Pancreas (tissue), 10 donors: ENCODE measurements around the gene CHM. TPM values are rescaled to one million over a fixed set of nuclear protein-coding genes. Genes with fewer than 3 reads are reported as not detected.

Experiments
- ATAC-seq, 4 donors: fragments of 200-7000 bp; cut with Tn5 transposase; one replicate each; pipeline versions ENCODE4 v1.8.0 to v1.9.1; 2020; ENCODE audit warnings: mild to moderate bottlenecking in 4 of 4, moderate library complexity in 4 of 4
- DNase-seq, 6 donors: peaks; one replicate each; pipeline ENCODE4 v3.0.0-alpha.2; 2020
- FAIRE-seq: peaks from 2 replicates; lab custom pipeline; 2012; peaks lifted over from hg19 to GRCh38; lab: Jason Lieb, UNC
- H3K27ac ChIP-seq, 4 donors: fragments of 200-600 bp; sonication (generic); 1 replicate in 3 of 4; 2 replicates in 1 of 4; pipeline versions ENCODE4 v1.5.0 to v1.8.0; 2020
- H3K27me3 ChIP-seq, 4 donors: fragments of 200-600 bp; one replicate each; pipeline ENCODE4 v1.8.0; 2021
- H3K36me3 ChIP-seq, 3 donors: fragments of 200-600 bp; sonication (generic) in 1 of 3; one replicate each; pipeline versions ENCODE4 v1.5.0 to v1.8.0; 2020 to 2021
- H3K4me1 ChIP-seq, 3 donors: fragments of 200-600 bp; one replicate each; pipeline ENCODE4 v1.8.0; 2021
- H3K4me3 ChIP-seq, 4 donors: fragments of 200-600 bp; sonication (generic) in 2 of 4; one replicate each; pipeline versions ENCODE4 v1.5.0 to v1.8.0; 2020 to 2021
- H3K9me3 ChIP-seq, 4 donors: fragments of 200-600 bp; one replicate each; pipeline ENCODE4 v1.8.0; 2021
- CTCF ChIP-seq, 4 donors: fragments of 200-600 bp; sonication (generic) in 3 of 4; IDR thresholded peaks; one replicate each; pipeline versions ENCODE4 v1.5.0 to v1.8.0; 2021; ENCODE audit warnings: antibody characterized with exemption in 4 of 4
- WGBS, 2 donors: extraction: QIAGEN DNeasy Blood & Tissue Kit; methylation state at CpG; one replicate each; pipeline ENCODE4 v1.1.7; 2013; 5-methylcytosine and 5-hydroxymethylcytosine counted together
- intact Hi-C, 3 donors: fragments of 100-400 bp; cut with DNase I; formaldehyde crosslinking; loops; one replicate each; pipeline versions ENCODE4 v1.11.1 to v1.14.2; 2022
- polyA plus RNA-seq, 2 donors: library from polyadenylated mRNA; stranded (reverse); fragments of 200-250 nt; gene quantifications; one replicate each; pipeline ENCODE4 v1.2.3, GENCODE V29; 2013
- total RNA-seq, 6 donors: library from RNA; stranded (reverse); fragmentation: NEBNext Ultra II Directional in 4 of 6; extraction: Animal tissue kit (Norgen Biotek cat#: 25700) in 4 of 6; gene quantifications; one replicate each; pipeline versions ENCODE4 v1.2.1 to v1.2.4, GENCODE V29; 2021 to 2023
- donor health status: healthy with polysubstance abuse.
- donor health status: DM: no; HTN: no; CAD: no; lungs with moderate emphysema.
- donor health status: DM: no; HTN: no; CAD: no.
- donor health status: control.
- donor health status: control.
- donor health status: Bipolar disorder and iron deficiency.
- donor health status: DM: yes; HTN: yes; CAD: no.
- donor health status: DM: no; HTN: no; CAD: no.
- donor health status: DM: no; HTN: no; CAD: no.
- donor health status: DM: yes; HTN: yes; CAD: no.

Gene CHM
- total and polyA plus RNA-seq, 8 donors: 3.9 to 10.7 (median 7.9) TPM

- DNase-seq (no peak), ATAC-seq (no peak), FAIRE-seq (no peak)
- Histone ChIP-seq H3K4me1 (no peaks in the 10 kb centered on the region), H3K4me3 (no peak overlapping the region), H3K36me3 (no peaks in the 10 kb centered on the region), H3K9me3 (no peaks in the 10 kb centered on the region), H3K27ac (no peak overlapping the region), H3K27me3 (no peaks in the 10 kb centered on the region)
- no peak for TF ChIP-seq CTCF (IDR thresholded peaks at IDR 0.05)
- 84 to 97% methylated on average over 6 of the region's 6 CpGs for WGBS, 2 donors
- intact Hi-C loops: no loop called here
Measured at GRCh38 chrX:85914431-85914830, 132.9 kb downstream of the CHM start.

- no peaks in the 10 kb centered on the region for H3K4me1 ChIP-seq
- 85 to 96% methylated on average over 3 of the region's 3 CpGs for WGBS, 2 donors
- ATAC-seq: no peak
- intact Hi-C loops: no loop called here
- no peaks in the 10 kb centered on the region for H3K36me3 ChIP-seq
- H3K4me3 ChIP-seq: no peak overlapping the region
- no peak for TF ChIP-seq CTCF (IDR thresholded peaks at IDR 0.05)
- H3K27me3 ChIP-seq: no peaks in the 10 kb centered on the region
- no peak for DNase-seq
- FAIRE-seq: no peak
- no peaks in the 10 kb centered on the region for H3K9me3 ChIP-seq
- no peak overlapping the region for H3K27ac ChIP-seq
Measured at GRCh38 chrX:85907316-85907715, 140.0 kb downstream of the CHM start.

- intact Hi-C loops: no loop called here
- H3K4me1 ChIP-seq: no peaks in the 10 kb centered on the region
- no peak overlapping the region for H3K4me3 ChIP-seq
- no peak for TF ChIP-seq CTCF (IDR thresholded peaks at IDR 0.05)
- no peaks in the 10 kb centered on the region for H3K9me3 ChIP-seq
- ATAC-seq (no peak), FAIRE-seq (no peak), DNase-seq (no peak)
- no peaks in the 10 kb centered on the region for H3K36me3 ChIP-seq
- H3K27ac ChIP-seq: no peak overlapping the region
- H3K27me3 ChIP-seq: no peaks in the 10 kb centered on the region
- WGBS, 2 donors: 36 to 47% methylated on average over 2 of the region's 2 CpGs
Measured at GRCh38 chrX:85906399-85906798, 141.0 kb downstream of the CHM start.

GRCh38 chrX:85905851-85906250, 141.5 kb downstream of the CHM start:
- Histone ChIP-seq H3K27me3 (no peaks in the 10 kb centered on the region), H3K9me3 (no peaks in the 10 kb centered on the region), H3K36me3 (no peaks in the 10 kb centered on the region), H3K27ac (no peak overlapping the region), H3K4me3 (no peak overlapping the region), H3K4me1 (no peaks in the 10 kb centered on the region)
- intact Hi-C loops: no loop called here
- TF ChIP-seq CTCF (IDR thresholded peaks at IDR 0.05): no peak
- FAIRE-seq: no peak
- 78 to 91% methylated on average over 3 of the region's 3 CpGs for WGBS, 2 donors
- no peak for ATAC-seq
- DNase-seq: no peak

- FAIRE-seq: peak; percentile 78
- Histone ChIP-seq H3K27ac (no peak overlapping the region), H3K9me3 (no peaks in the 10 kb centered on the region), H3K36me3 (no peaks in the 10 kb centered on the region), H3K4me1 (no peaks in the 10 kb centered on the region), H3K27me3 (no peaks in the 10 kb centered on the region), H3K4me3 (no peak overlapping the region)
- no peak for DNase-seq
- no peak for ATAC-seq
- WGBS, 2 donors: 67 to 69% methylated on average over 5 of the region's 5 CpGs
- intact Hi-C loops: no loop called here
- TF ChIP-seq CTCF (IDR thresholded peaks at IDR 0.05): no peak
Measured at GRCh38 chrX:85903692-85904471, 143.5 kb downstream of the CHM start.
